Smooth muscle cell (in vitro differentiated cells): ENCODE data around the gene WSCD2. TPM values are rescaled to one million over a fixed set of nuclear protein-coding genes. Genes with fewer than 3 reads are reported as not detected.

Experiments
- DNase-seq: peaks from one replicate; lab custom pipeline; 2025; ENCODE audit not compliant: unreplicated experiment; lab: John Stamatoyannopoulos, UW
- H2AFZ ChIP-seq: fragments of 200-600 bp; sonication (generic); 2 replicates; pipeline ENCODE4 v1.6.0; 2016; ENCODE audit warnings: antibody characterized with exemption, low read depth, mild to moderate bottlenecking
- H3F3A ChIP-seq: fragments of 200-600 bp; sonication (generic); 2 replicates; pipeline ENCODE4 v1.6.0; 2017; ENCODE audit warnings: antibody characterized with exemption, low read depth
- H3K27ac ChIP-seq: fragments of 200-600 bp; sonication (generic); 2 replicates; pipeline ENCODE4 v1.5.1; 2016; ENCODE audit warnings: low read depth, mild to moderate bottlenecking
- H3K27me3 ChIP-seq: fragments of 200-600 bp; sonication (generic); 2 replicates; pipeline ENCODE4 v1.6.1; 2016; ENCODE audit warnings: low read depth, mild to moderate bottlenecking
- H3K36me3 ChIP-seq: fragments of 200-600 bp; sonication (generic); 2 replicates; pipeline ENCODE4 v1.5.1; 2016; ENCODE audit warnings: low read depth
- H3K4me1 ChIP-seq: fragments of 200-600 bp; sonication (generic); 2 replicates; pipeline ENCODE4 v1.5.1; 2016; ENCODE audit warnings: low read depth
- H3K4me2 ChIP-seq: fragments of 200-600 bp; sonication (generic); 2 replicates; pipeline ENCODE4 v1.6.0; 2016; ENCODE audit warnings: mild to moderate bottlenecking
- H3K4me3 ChIP-seq: fragments of 200-600 bp; sonication (generic); 2 replicates; pipeline ENCODE4 v1.5.1; 2016; ENCODE audit warnings: mild to moderate bottlenecking
- H3K79me2 ChIP-seq: fragments of 200-600 bp; sonication (generic); 2 replicates; pipeline ENCODE4 v1.6.0; 2016; ENCODE audit warnings: low read depth, mild to moderate bottlenecking
- H3K9ac ChIP-seq: fragments of 200-600 bp; sonication (generic); 2 replicates; pipeline ENCODE4 v1.6.0; 2016; ENCODE audit warnings: low read depth
- H3K9me3 ChIP-seq: fragments of 200-600 bp; sonication (generic); replicated peaks from 2 replicates; pipeline ENCODE4 v1.5.1; 2016; ENCODE audit warnings: low read depth
- H4K20me1 ChIP-seq: fragments of 200-600 bp; sonication (generic); 2 replicates; pipeline ENCODE4 v1.6.0; 2016; ENCODE audit warnings: low read depth
- CTCF ChIP-seq: fragments of 200-600 bp; sonication (generic); IDR thresholded peaks from 2 replicates; pipeline ENCODE4 v1.5.1; 2017; ENCODE audit warnings: borderline replicate concordance, mild to moderate bottlenecking, antibody characterized with exemption; ENCODE audit not compliant: insufficient read depth, poor library complexity, severe bottlenecking
- WGBS: methylation state at CpG from one replicate; pipeline ENCODE4 v1.1.7; 2016; ENCODE audit warnings: low lambda C conversion rate; 5-methylcytosine and 5-hydroxymethylcytosine counted together
- polyA plus RNA-seq: library from polyadenylated mRNA; unstranded; fragments of >200 nt; fragmentation: Nextera tagmentation; extraction: Ambion mirVana; gene quantifications from 2 replicates; pipeline ENCODE4 v1.2.1, GENCODE V29; 2016
- total RNA-seq: library from RNA; depleted of rRNA; stranded (reverse); fragments of >200 nt; gene quantifications from 2 replicates; pipeline ENCODE4 v1.2.3, GENCODE V29; 2014

The WSCD2 gene
- total and polyA plus RNA-seq, 2 experiments from 2014 or later = 0.13 TPM

DNA sequence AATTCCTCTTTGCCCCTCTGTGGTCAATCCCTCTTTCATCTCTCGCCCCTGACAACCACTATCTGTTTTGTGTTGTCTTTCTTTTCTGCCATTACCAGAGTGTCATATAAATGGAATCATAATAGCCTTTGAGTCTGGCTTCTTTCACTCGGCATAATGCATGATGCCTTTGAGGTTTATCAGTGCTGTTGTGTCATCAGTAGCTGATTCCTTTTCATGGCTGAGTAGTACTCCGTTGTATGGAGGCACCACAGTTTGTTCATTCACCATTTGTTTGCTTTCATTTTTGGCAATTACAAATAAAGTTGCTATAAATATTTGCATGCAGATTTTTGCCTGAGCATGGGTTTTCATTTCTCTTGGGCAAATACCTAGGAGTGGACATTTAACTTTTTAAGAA, 47.2 kb downstream of the WSCD2 start:
- Histone ChIP-seq H3K36me3 (no peaks in the 10 kb centered on the region), H2AFZ (no peak overlapping the region), H3K9ac (no peak overlapping the region), H3K27ac (no peak overlapping the region), H3K27me3 (no peaks in the 10 kb centered on the region), H3K79me2 (no peaks in the 10 kb centered on the region), H3K9me3 (no peaks in the 10 kb centered on the region), H3K4me2 (no peak overlapping the region), H3F3A (no peaks in the 10 kb centered on the region), H4K20me1 (no peaks in the 10 kb centered on the region), H3K4me1 (peaks cover 5% of the 10 kb centered on the region), H3K4me3 (no peak overlapping the region)
- TF ChIP-seq CTCF = no peak
- DNase-seq = no peak
- WGBS = 89% methylated on average over 3 of the region's 3 CpGs

- Histone ChIP-seq H3K4me3 (no peak overlapping the region), H3K4me1 (peaks cover 5% of the 10 kb centered on the region), H3K9ac (no peak overlapping the region)
Observed at GRCh38 chr12:108177131-108177530, 48.0 kb downstream of the WSCD2 start.

DNA sequence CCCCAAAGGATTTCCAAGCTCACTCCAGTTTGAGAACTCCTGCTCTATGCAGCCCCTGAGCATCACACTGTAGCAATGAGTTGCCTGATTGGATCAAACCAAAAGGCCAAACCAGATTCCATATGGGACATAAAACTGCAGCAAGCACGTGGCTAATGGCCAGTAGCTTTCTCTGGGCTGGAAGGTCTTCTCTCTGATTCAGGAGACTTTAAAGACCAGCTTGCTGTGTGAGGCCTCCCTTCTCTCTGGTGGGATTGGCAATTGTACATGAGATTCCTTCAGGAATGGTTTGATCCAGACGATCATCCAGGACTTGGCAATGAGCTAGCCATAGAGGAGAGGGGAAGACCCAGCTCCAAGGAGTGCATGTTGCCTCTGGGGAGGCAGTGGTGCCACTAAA, 50.2 kb downstream of the WSCD2 start:
- no peak for DNase-seq
- H3K36me3 ChIP-seq = no peaks in the 10 kb centered on the region
- 72% methylated on average over 2 of the region's 2 CpGs for WGBS
- no peaks in the 10 kb centered on the region for H3K9me3 ChIP-seq
- no peak overlapping the region for H3K4me3 ChIP-seq
- peaks cover 6% of the 10 kb centered on the region for H3K27me3 ChIP-seq
- no peak overlapping the region for H3K9ac ChIP-seq
- H3K4me1 ChIP-seq = no peaks in the 10 kb centered on the region
- no peak overlapping the region for H3K4me2 ChIP-seq
- no peaks in the 10 kb centered on the region for H3F3A ChIP-seq
- no peak overlapping the region for H3K27ac ChIP-seq
- no peaks in the 10 kb centered on the region for H3K79me2 ChIP-seq
- H4K20me1 ChIP-seq = no peaks in the 10 kb centered on the region
- H2AFZ ChIP-seq = no peak overlapping the region
- no peak for TF ChIP-seq CTCF

More at GRCh38 chr12:108177131-108177530, 48.0 kb downstream of the WSCD2 start:
- peaks cover under 1% of the 10 kb centered on the region for H3K27me3 ChIP-seq
- no peak for TF ChIP-seq CTCF
- H3K79me2 ChIP-seq = no peaks in the 10 kb centered on the region
- H4K20me1 ChIP-seq = no peaks in the 10 kb centered on the region
- no peaks in the 10 kb centered on the region for H3K36me3 ChIP-seq
- no peaks in the 10 kb centered on the region for H3F3A ChIP-seq
- H3K4me2 ChIP-seq = no peak overlapping the region
- H3K9me3 ChIP-seq = no peaks in the 10 kb centered on the region
- 89% methylated on average over 3 of the region's 3 CpGs for WGBS
- no peak overlapping the region for H2AFZ ChIP-seq
- no peak for DNase-seq
- H3K27ac ChIP-seq = no peak overlapping the region

- Histone ChIP-seq H3K79me2 (no peaks in the 10 kb centered on the region), H3K9ac (no peak overlapping the region), H3K4me1 (no peaks in the 10 kb centered on the region), H3K27ac (no peak overlapping the region), H3F3A (no peaks in the 10 kb centered on the region), H2AFZ (no peak overlapping the region), H3K27me3 (peaks cover 6% of the 10 kb centered on the region), H3K4me2 (no peak overlapping the region), H3K4me3 (no peak overlapping the region), H3K9me3 (no peaks in the 10 kb centered on the region), H4K20me1 (no peaks in the 10 kb centered on the region), H3K36me3 (no peaks in the 10 kb centered on the region)
- no peak for TF ChIP-seq CTCF
- DNase-seq = no peak
- WGBS = 95% methylated on average over 7 of the region's 7 CpGs
Observed at GRCh38 chr12:108180255-108181094, 51.4 kb downstream of the WSCD2 start.
